GM12878 (cell line): ENCODE data around the gene NOS1AP. TPM values are rescaled to one million over a fixed set of nuclear protein-coding genes. Genes with fewer than 3 reads are reported as not detected.

Experiments used
- ATAC-seq: fragments of 200-7000 bp; cut with Tn5 transposase; 3 replicates; pipeline ENCODE4 v1.9.1; 2020; ENCODE audit warnings: mild to moderate bottlenecking, moderate library complexity
- BruUV-seq: library from RNA; stranded (reverse); fragments of 400-500 nt; replicated peaks from 2 replicates; lab custom pipeline; 2021; lab: Mats Ljungman, UMichigan
- CTCF ChIA-PET: fragments of 300-600 bp; sonication (Branson Sonifier 250); formaldehyde crosslinking; extraction: SDS; loops from one replicate; lab custom pipeline; 2021; ENCODE audit warnings: inconsistent platforms; lab: Yijun Ruan, JAX
- POLR2A ChIA-PET: fragments of 350-600 bp; formaldehyde crosslinking; extraction: SDS; loops from one replicate; lab custom pipeline; 2021; ENCODE audit warnings: inconsistent platforms; lab: Charles Lee
- RAD21 ChIA-PET: fragments of 300-600 bp; sonication (Branson Sonifier 250); formaldehyde crosslinking; loops from one replicate; lab custom pipeline; 2023; ENCODE audit warnings: antibody characterized with exemption; ENCODE audit not compliant: unreplicated experiment; lab: Charles Lee
- SMC1A ChIA-PET: fragments of 300-600 bp; sonication (Branson Sonifier 250); formaldehyde crosslinking; loops from one replicate; lab custom pipeline; 2023; ENCODE audit not compliant: unreplicated experiment, uncharacterized antibody; lab: Charles Lee
- DNase-seq: peaks from one replicate; pipeline ENCODE4 v3.0.0-alpha.2; 2011; ENCODE audit warnings: low read depth, low spot score
- FAIRE-seq: peaks from 3 replicates; lab custom pipeline; 2011; peaks lifted over from hg19 to GRCh38; lab: Jason Lieb, UNC
- H2AFZ ChIP-seq: 2 replicates; pipeline ENCODE4 v1.6.0; 2011; ENCODE audit warnings: low read depth, low read length, control low read depth; ENCODE audit not compliant: control insufficient read depth
- H3K27ac ChIP-seq: 2 replicates; pipeline ENCODE4 v1.5.1; 2011; ENCODE audit warnings: control low read depth; ENCODE audit not compliant: control insufficient read depth, insufficient read depth
- H3K27me3 ChIP-seq, 2 experiments: replicated peaks in 1 of 2; 2 replicates each; pipeline versions ENCODE4 v1.6.0 to v1.6.1; 2011; ENCODE audit warnings: low read length in 1 of 2; ENCODE audit not compliant: control insufficient read depth in 2 of 2, insufficient read depth in 2 of 2
- H3K36me3 ChIP-seq, 2 experiments: 2 replicates each; pipeline ENCODE4 v1.5.1; 2011; ENCODE audit warnings: low read length in 1 of 2; ENCODE audit not compliant: control insufficient read depth in 2 of 2, insufficient read depth in 2 of 2
- H3K4me1 ChIP-seq: 2 replicates; pipeline ENCODE4 v1.6.1; 2011; ENCODE audit warnings: mild to moderate bottlenecking, low read length, moderate library complexity, mixed read lengths; ENCODE audit not compliant: control insufficient read depth, insufficient read depth
- H3K4me2 ChIP-seq: 2 replicates; pipeline ENCODE4 v1.6.0; 2011; ENCODE audit warnings: control low read depth; ENCODE audit not compliant: control insufficient read depth, insufficient read depth
- H3K4me3 ChIP-seq: fragments of 200-600 bp; sonication (generic); 2 replicates; pipeline ENCODE4 v1.5.1; 2016
- H3K79me2 ChIP-seq: 2 replicates; pipeline ENCODE4 v1.6.0; 2011; ENCODE audit warnings: low read length; ENCODE audit not compliant: control insufficient read depth, insufficient read depth
- H3K9ac ChIP-seq: 2 replicates; pipeline ENCODE4 v1.8.0; 2011; ENCODE audit warnings: low read length, control low read depth, mixed read lengths; ENCODE audit not compliant: control insufficient read depth, insufficient read depth
- H3K9me3 ChIP-seq: replicated peaks from 3 replicates; pipeline ENCODE4 v1.5.1; 2011; ENCODE audit warnings: mild to moderate bottlenecking, low read length; ENCODE audit not compliant: control insufficient read depth, insufficient read depth
- H4K20me1 ChIP-seq: 2 replicates; pipeline ENCODE4 v1.6.0; 2011; ENCODE audit not compliant: control insufficient read depth, insufficient read depth
- HCFC1 ChIP-seq: fragments of 150-350 bp; IDR thresholded peaks from 2 replicates; pipeline ENCODE4 v1.6.1; 2014; ENCODE audit warnings: low read length
- MTA3 ChIP-seq: IDR thresholded peaks from 2 replicates; pipeline ENCODE4 v1.6.1; 2012; ENCODE audit warnings: low read length, inconsistent platforms, borderline replicate concordance
- POLR2AphosphoS2 ChIP-seq: IDR thresholded peaks from 2 replicates; pipeline ENCODE4 v1.6.1; 2011; ENCODE audit warnings: low read depth, mild to moderate bottlenecking, low read length, improper control_type of control experiment, moderate library complexity
- TCF12 ChIP-seq: IDR thresholded peaks from 2 replicates; pipeline ENCODE4 v1.6.1; 2011; ENCODE audit warnings: low read depth, mild to moderate bottlenecking, low read length
- WGBS: methylation state at CpG from one replicate; pipeline ENCODE4 v1.1.6; 2016; ENCODE audit warnings: low lambda C conversion rate; ENCODE audit not compliant: insufficient replicate concordance, insufficient coverage; ENCODE audit errors: missing lambda C conversion rate; 5-methylcytosine and 5-hydroxymethylcytosine counted together
- in situ Hi-C: fragments of 300-500 bp; cut with MboI; formaldehyde crosslinking; loops from 9 replicates; pipeline ENCODE4 v1.14.3; 2018; ENCODE audit warnings: mixed read lengths
- intact Hi-C: fragments of 100-400 bp; cut with micrococcal nuclease; formaldehyde crosslinking; loops from one replicate; pipeline ENCODE4 v1.14.2; 2022; ENCODE audit not compliant: unreplicated experiment
- polyA plus RNA-seq, 11 experiments: library from polyadenylated mRNA; depleted of rRNA in 4 of 11; unstranded in 6 of 11; stranded (reverse) in 5 of 11; fragments of >200 nt; fragmentation: Nextera tagmentation in 4 of 11; fragmentation: Illumina TruSeq in 1 of 11; extraction: Ambion mirVana in 4 of 11; extraction: Trizol in 1 of 11; gene quantifications; 1 replicate in 1 of 11; 2 replicates in 10 of 11; pipeline versions ENCODE4 v1.2.1 to v1.2.3, GENCODE V29; 2011 to 2016; ENCODE audit warnings: inconsistent platforms in 2 of 11, missing spikeins in 2 of 11, low read depth in 1 of 11
- total RNA-seq, 4 experiments: library from RNA; depleted of rRNA in 3 of 4; stranded (reverse); fragments of >200 nt in 3 of 4; fragmentation: Illumina TruSeq in 1 of 4; extraction: Trizol in 1 of 4; gene quantifications; 2 replicates each; pipeline versions ENCODE4 v1.2.1 to v1.2.3, GENCODE V29; 2013 to 2021
- TF ChIP-seq, protein P1 (sequence below): fragments of 150-350 bp; IDR thresholded peaks from 2 replicates; pipeline ENCODE4 v1.6.1; 2014; ENCODE audit warnings: mild to moderate bottlenecking, low read depth, low read length
- TF ChIP-seq, protein P2 (sequence below): fragments of 450-650 bp; IDR thresholded peaks from 2 replicates; pipeline ENCODE4 v1.6.1; 2016; ENCODE audit warnings: mild to moderate bottlenecking, moderate library complexity, borderline replicate concordance

The NOS1AP gene
- total and polyA plus RNA-seq, 10 of the 15 experiments (the other 5 are each of a cell fraction or from before 2014, with no cell fraction given): 0.03 to 0.15 TPM; not detected in 8

DNA sequence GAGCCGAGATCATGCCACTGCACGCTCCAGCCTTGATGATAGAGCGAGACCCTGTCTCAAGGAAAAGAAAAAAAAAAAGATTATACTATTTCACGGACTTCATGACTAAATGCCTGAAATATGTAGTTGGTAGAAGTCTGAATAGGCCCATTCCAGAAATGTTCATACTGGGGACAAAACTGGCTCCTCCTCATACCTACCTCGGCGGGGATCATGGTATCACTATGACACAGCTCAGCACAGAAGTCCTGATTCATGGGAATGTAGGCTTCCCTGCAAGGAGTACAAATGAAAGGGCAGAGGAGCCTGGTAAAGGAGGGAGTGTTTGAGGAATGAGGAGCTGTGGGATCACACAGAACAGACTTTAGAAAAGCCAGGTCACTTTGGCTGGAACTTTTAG, 302.1 kb downstream of the NOS1AP start:
- Histone ChIP-seq H3K4me3 (no peak overlapping the region), H4K20me1 (no peaks in the 10 kb centered on the region; the same call in 1 of the 2 replicates), H3K27ac (no peak overlapping the region), H2AFZ (no peak overlapping the region), H3K79me2 (no peaks in the 10 kb centered on the region), H3K27me3 (no peaks in the 10 kb centered on the region), H3K4me1 (no peaks in the 10 kb centered on the region), H3K4me2 (no peak overlapping the region), H3K9me3 (no peaks in the 10 kb centered on the region), H3K36me3 (no peaks in the 10 kb centered on the region), H3K9ac (no peak overlapping the region)
- ChIA-PET RAD21 (interaction anchor here (0.8 to 1.2 kb wide), 3 partner anchors 9 to 20 kb away, joined by 3 to 4 read pairs (median 3); no protein-coding TSS in a partner anchor), CTCF (interaction anchor here (1.0 to 3.0 kb wide), 4 partner anchors 9 to 18 kb away, joined by 3 to 15 read pairs (median 6); no protein-coding TSS in a partner anchor), POLR2A (interaction anchor here (0.6 kb wide), 1 partner anchor 111 kb away, joined by 5 read pairs; no protein-coding TSS in a partner anchor), SMC1A (interaction anchor here (1.1 to 2.2 kb wide), 5 partner anchors 8 to 17 kb away, joined by 3 to 6 read pairs (median 6); no protein-coding TSS in a partner anchor)
- in situ Hi-C loops (no loop called here), intact Hi-C loops (no loop called here)
- BruUV-seq: no TSS peak
- TF ChIP-seq, protein P1, sequence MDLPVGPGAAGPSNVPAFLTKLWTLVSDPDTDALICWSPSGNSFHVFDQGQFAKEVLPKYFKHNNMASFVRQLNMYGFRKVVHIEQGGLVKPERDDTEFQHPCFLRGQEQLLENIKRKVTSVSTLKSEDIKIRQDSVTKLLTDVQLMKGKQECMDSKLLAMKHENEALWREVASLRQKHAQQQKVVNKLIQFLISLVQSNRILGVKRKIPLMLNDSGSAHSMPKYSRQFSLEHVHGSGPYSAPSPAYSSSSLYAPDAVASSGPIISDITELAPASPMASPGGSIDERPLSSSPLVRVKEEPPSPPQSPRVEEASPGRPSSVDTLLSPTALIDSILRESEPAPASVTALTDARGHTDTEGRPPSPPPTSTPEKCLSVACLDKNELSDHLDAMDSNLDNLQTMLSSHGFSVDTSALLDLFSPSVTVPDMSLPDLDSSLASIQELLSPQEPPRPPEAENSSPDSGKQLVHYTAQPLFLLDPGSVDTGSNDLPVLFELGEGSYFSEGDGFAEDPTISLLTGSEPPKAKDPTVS: no peak
- TF ChIP-seq, protein P2, sequence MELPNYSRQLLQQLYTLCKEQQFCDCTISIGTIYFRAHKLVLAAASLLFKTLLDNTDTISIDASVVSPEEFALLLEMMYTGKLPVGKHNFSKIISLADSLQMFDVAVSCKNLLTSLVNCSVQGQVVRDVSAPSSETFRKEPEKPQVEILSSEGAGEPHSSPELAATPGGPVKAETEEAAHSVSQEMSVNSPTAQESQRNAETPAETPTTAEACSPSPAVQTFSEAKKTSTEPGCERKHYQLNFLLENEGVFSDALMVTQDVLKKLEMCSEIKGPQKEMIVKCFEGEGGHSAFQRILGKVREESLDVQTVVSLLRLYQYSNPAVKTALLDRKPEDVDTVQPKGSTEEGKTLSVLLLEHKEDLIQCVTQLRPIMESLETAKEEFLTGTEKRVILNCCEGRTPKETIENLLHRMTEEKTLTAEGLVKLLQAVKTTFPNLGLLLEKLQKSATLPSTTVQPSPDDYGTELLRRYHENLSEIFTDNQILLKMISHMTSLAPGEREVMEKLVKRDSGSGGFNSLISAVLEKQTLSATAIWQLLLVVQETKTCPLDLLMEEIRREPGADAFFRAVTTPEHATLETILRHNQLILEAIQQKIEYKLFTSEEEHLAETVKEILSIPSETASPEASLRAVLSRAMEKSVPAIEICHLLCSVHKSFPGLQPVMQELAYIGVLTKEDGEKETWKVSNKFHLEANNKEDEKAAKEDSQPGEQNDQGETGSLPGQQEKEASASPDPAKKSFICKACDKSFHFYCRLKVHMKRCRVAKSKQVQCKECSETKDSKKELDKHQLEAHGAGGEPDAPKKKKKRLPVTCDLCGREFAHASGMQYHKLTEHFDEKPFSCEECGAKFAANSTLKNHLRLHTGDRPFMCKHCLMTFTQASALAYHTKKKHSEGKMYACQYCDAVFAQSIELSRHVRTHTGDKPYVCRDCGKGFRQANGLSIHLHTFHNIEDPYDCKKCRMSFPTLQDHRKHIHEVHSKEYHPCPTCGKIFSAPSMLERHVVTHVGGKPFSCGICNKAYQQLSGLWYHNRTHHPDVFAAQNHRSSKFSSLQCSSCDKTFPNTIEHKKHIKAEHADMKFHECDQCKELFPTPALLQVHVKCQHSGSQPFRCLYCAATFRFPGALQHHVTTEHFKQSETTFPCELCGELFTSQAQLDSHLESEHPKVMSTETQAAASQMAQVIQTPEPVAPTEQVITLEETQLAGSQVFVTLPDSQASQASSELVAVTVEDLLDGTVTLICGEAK: no peak
- TF ChIP-seq MTA3: no peak
- no peak for TF ChIP-seq HCFC1
- TF ChIP-seq POLR2AphosphoS2: no peak
- TF ChIP-seq TCF12: no peak
- DNase-seq: no peak
- no peak for ATAC-seq
- WGBS: 45% methylated on average over 6 of the region's 6 CpGs
- no peak for FAIRE-seq
